A549 (cell line): Measurements from ENCODE around the gene ASAP2. TPM values are rescaled to one million over a fixed set of nuclear protein-coding genes. Genes with fewer than 3 reads are reported as not detected.

Experiments
- ATAC-seq, 2 experiments: fragments of 200-7000 bp in 1 of 2; fragments of >200 bp in 1 of 2; cut with Nextera tagmentation in 1 of 2; cut with Tn5 transposase in 1 of 2; 3 replicates each; pipeline versions ENCODE4 v1.8.0 to v1.9.1; 2018 to 2020; ENCODE audit warnings: mild to moderate bottlenecking in 1 of 2, moderate library complexity in 1 of 2
- CTCF ChIA-PET: fragments of 300-600 bp; sonication (Branson Sonifier 250); formaldehyde crosslinking; extraction: SDS; loops from one replicate; lab custom pipeline; 2021; ENCODE audit warnings: antibody characterized with exemption, inconsistent platforms; lab: Yijun Ruan, JAX
- POLR2A ChIA-PET: fragments of 350-600 bp; formaldehyde crosslinking; extraction: SDS; loops from one replicate; lab custom pipeline; 2021; ENCODE audit warnings: antibody characterized with exemption, inconsistent platforms; lab: Yijun Ruan, JAX
- DNase-seq, 2 experiments: peaks; one replicate each; pipeline versions ENCODE4 v3.0.0 to v3.0.0-alpha.2; 2011 to 2016; ENCODE audit warnings: low read depth in 1 of 2, low spot score in 1 of 2
- FAIRE-seq: peaks from 2 replicates; lab custom pipeline; 2011; peaks lifted over from hg19 to GRCh38; lab: Jason Lieb, UNC
- H3K27ac ChIP-seq, 2 experiments: fragments of >200 bp; sonication (Bioruptor Twin); formaldehyde crosslinking; 3 replicates each; pipeline ENCODE4 v1.5.1; 2016 to 2017
- H3K4me1 ChIP-seq: fragments of >200 bp; sonication (Bioruptor Twin); formaldehyde crosslinking; 3 replicates; pipeline ENCODE4 v1.6.1; 2016
- H3K4me2 ChIP-seq: fragments of >200 bp; sonication (Bioruptor Twin); formaldehyde crosslinking; 3 replicates; pipeline ENCODE4 v1.6.1; 2016
- H3K4me3 ChIP-seq: fragments of >200 bp; sonication (Bioruptor Twin); formaldehyde crosslinking; 3 replicates; pipeline ENCODE4 v1.5.1; 2016
- H3K9me3 ChIP-seq: fragments of >200 bp; sonication (Bioruptor Twin); formaldehyde crosslinking; 3 replicates; pipeline ENCODE4 v1.6.1; 2016
- CBX2 ChIP-seq: fragments of 200-600 bp; sonication (generic); IDR thresholded peaks from 2 replicates; pipeline ENCODE4 v1.6.1; 2016; ENCODE audit warnings: low read depth, mild to moderate bottlenecking, borderline replicate concordance
- CHD4 ChIP-seq: fragments of 200-600 bp; sonication (generic); IDR thresholded peaks from 2 replicates; pipeline ENCODE4 v1.6.1; 2016; ENCODE audit warnings: antibody characterized with exemption, mild to moderate bottlenecking, borderline replicate concordance
- EHF ChIP-seq: fragments of 250-450 bp; sonication (Bioruptor Pico); IDR thresholded peaks from 2 replicates; pipeline ENCODE4 v1.5.0; 2020; ENCODE audit warnings: mild to moderate bottlenecking
- EHMT2 ChIP-seq: fragments of 200-600 bp; sonication (generic); IDR thresholded peaks from 2 replicates; pipeline ENCODE4 v1.6.1; 2016; ENCODE audit warnings: antibody characterized with exemption, low read depth, mild to moderate bottlenecking, moderate library complexity
- ELK1 ChIP-seq: fragments of 150-350 bp; IDR thresholded peaks from 2 replicates; pipeline ENCODE4 v1.6.1; 2014; ENCODE audit warnings: low read depth, mild to moderate bottlenecking, low read length
- ESRRA ChIP-seq: fragments of 150-350 bp; IDR thresholded peaks from 2 replicates; pipeline ENCODE4 v1.6.1; 2014; ENCODE audit warnings: mild to moderate bottlenecking, low read length, borderline replicate concordance
- HDAC2 ChIP-seq: fragments of 200-600 bp; sonication (generic); IDR thresholded peaks from 2 replicates; pipeline ENCODE4 v1.6.1; 2016
- HEYL ChIP-seq: fragments of 250-450 bp; sonication (Bioruptor Pico); IDR thresholded peaks from 2 replicates; pipeline ENCODE4 v1.8.0; 2021; ENCODE audit warnings: mild to moderate bottlenecking, moderate library complexity
- HMGXB4 ChIP-seq: fragments of 250-450 bp; sonication (Bioruptor Pico); IDR thresholded peaks from 2 replicates; pipeline ENCODE4 v1.5.0; 2021; ENCODE audit warnings: mild to moderate bottlenecking, moderate library complexity, borderline replicate concordance
- REST ChIP-seq: fragments of 200-600 bp; sonication (generic); IDR thresholded peaks from 2 replicates; pipeline ENCODE4 v1.6.1; 2016; ENCODE audit warnings: antibody characterized with exemption, mild to moderate bottlenecking, moderate library complexity
- TFCP2L1 ChIP-seq: fragments of 250-450 bp; sonication (Bioruptor Pico); IDR thresholded peaks from 2 replicates; pipeline ENCODE4 v1.5.0; 2021; ENCODE audit warnings: mild to moderate bottlenecking
- ZNF302 ChIP-seq: fragments of 250-450 bp; sonication (Bioruptor Pico); IDR thresholded peaks from 2 replicates; pipeline ENCODE4 v1.9.0; 2021; ENCODE audit warnings: inconsistent platforms, mild to moderate bottlenecking, moderate library complexity
- WGBS: methylation state at CpG from one replicate; pipeline ENCODE4 v1.1.6; 2017; ENCODE audit errors: missing lambda C conversion rate; 5-methylcytosine and 5-hydroxymethylcytosine counted together
- polyA plus RNA-seq, 4 experiments: library from polyadenylated mRNA; depleted of rRNA in 3 of 4; stranded (reverse); fragments of >200 nt; fragmentation: RNase III in 1 of 4; extraction: RNeasy Plus Mini Kit Qiagen cat#74134 plus additional on column Dnase treatment in 1 of 4; gene quantifications; 2 replicates in 3 of 4; 3 replicates in 1 of 4; pipeline ENCODE4 v1.2.3, GENCODE V29; 2011 to 2017

Gene ASAP2
- polyA plus RNA-seq, 2 of the 4 experiments (the other 2 are of a cell fraction), result 17.8 to 27.9 TPM

GRCh38 chr2:9400268-9401058 lies 193.9 kb downstream of the ASAP2 start:
- Histone ChIP-seq H3K4me3 (no peak overlapping the region), H3K4me2 (no peak overlapping the region)
- no peak for ATAC-seq
- POLR2A ChIA-PET, result no interaction called here
- FAIRE-seq, result no peak
- TF ChIP-seq ELK1 (no peak), REST (no peak), CHD4 (no peak), CBX2 (no peak), EHMT2 (no peak), TFCP2L1 (CRISPR knock-in tag) (no peak)
- TF ChIP-seq, all 56 proteins: peak for 0
- Histone ChIP-seq H3K27ac (peak overlapping the region in 1 of 2 experiments; percentile 64; a peak in 3 of 6 replicates), H3K9me3 (no peaks in the 10 kb centered on the region), H3K4me1 (peaks cover 18% of the 10 kb centered on the region; the same call in 2 of the 3 replicates)
- WGBS, result 76% methylated on average over 11 of the region's 12 CpGs
- DNase-seq, result no peak
- CTCF ChIA-PET, result interaction anchor here (0.9 to 2.8 kb wide), 6 partner anchors 16 to 261 kb away, joined by 3 to 12 read pairs (median 4); partner anchors contain the start of genes CPSF3 and ITGB1BP1

- POLR2A ChIA-PET, result interaction anchor here (0.5 to 0.6 kb wide), 3 partner anchors 14 to 74 kb away, joined by 3 to 5 read pairs (median 4); no protein-coding TSS in a partner anchor
- 94% methylated on average over 12 of the region's 12 CpGs for WGBS
- DNase-seq (no peak), FAIRE-seq (no peak), ATAC-seq (no peak)
- Histone ChIP-seq H3K4me1 (peaks cover 18% of the 10 kb centered on the region; the same call in 2 of the 3 replicates), H3K9me3 (no peaks in the 10 kb centered on the region), H3K4me2 (no peak overlapping the region), H3K4me3 (no peak overlapping the region), H3K27ac (0 out of 6 replicates have a peak overlapping the region, but pooled peaks of 1 of the 2 experiments have one; percentile 22)
- no peak for TF ChIP-seq HDAC2
- no peak for TF ChIP-seq CHD4
- TF ChIP-seq ZNF302, result no peak
- TF ChIP-seq HMGXB4 (CRISPR knock-in tag), result no peak
- no peak for TF ChIP-seq ESRRA
- TF ChIP-seq EHF (CRISPR knock-in tag), result no peak
- TF ChIP-seq HEYL (CRISPR knock-in tag), result no peak
- CTCF ChIA-PET, result interaction anchor here (0.9 to 2.8 kb wide), 8 partner anchors 16 to 261 kb away, joined by 3 to 12 read pairs (median 4); partner anchors contain the start of genes ASAP2, CPSF3 and ITGB1BP1
These were observed 194.5 kb downstream of the ASAP2 start for GRCh38 chr2:9401059-9401547.
